KOPT-K1 (cell line): ENCODE measurements around the gene GNG7.
"Not testable (repeated sequence)": the region's sequence is repeated elsewhere in the genome, so short reads cannot be mapped to it uniquely, and the experiment has no call there.

Experiments used
- H3K27ac ChIP-seq: fragments of 200-600 bp; sonication (generic); 2 replicates; pipeline ENCODE4 v1.5.1; 2016; ENCODE audit warnings: antibody characterized with exemption, mild to moderate bottlenecking, low read depth, low read length; ENCODE audit not compliant: poor library complexity, severe bottlenecking
- H3K36me3 ChIP-seq: fragments of 200-600 bp; sonication (generic); 2 replicates; pipeline ENCODE4 v1.5.1; 2017; ENCODE audit warnings: antibody characterized with exemption, mild to moderate bottlenecking, low read length, moderate library complexity; ENCODE audit not compliant: insufficient read depth
- H3K9me3 ChIP-seq: fragments of 200-600 bp; sonication (generic); 2 replicates; pipeline ENCODE4 v1.5.1; 2017; ENCODE audit warnings: antibody characterized with exemption, low read length, mild to moderate bottlenecking; ENCODE audit not compliant: insufficient read depth, poor library complexity, severe bottlenecking

GNG7 gene

GRCh38 chr19:2587001-2587719 lies 115.3 kb downstream of the GNG7 start:
- H3K9me3 ChIP-seq: peaks cover 15% of the 10 kb centered on the region
- no peak overlapping the region for H3K27ac ChIP-seq
- H3K36me3 ChIP-seq: no peaks in the 10 kb centered on the region

DNA sequence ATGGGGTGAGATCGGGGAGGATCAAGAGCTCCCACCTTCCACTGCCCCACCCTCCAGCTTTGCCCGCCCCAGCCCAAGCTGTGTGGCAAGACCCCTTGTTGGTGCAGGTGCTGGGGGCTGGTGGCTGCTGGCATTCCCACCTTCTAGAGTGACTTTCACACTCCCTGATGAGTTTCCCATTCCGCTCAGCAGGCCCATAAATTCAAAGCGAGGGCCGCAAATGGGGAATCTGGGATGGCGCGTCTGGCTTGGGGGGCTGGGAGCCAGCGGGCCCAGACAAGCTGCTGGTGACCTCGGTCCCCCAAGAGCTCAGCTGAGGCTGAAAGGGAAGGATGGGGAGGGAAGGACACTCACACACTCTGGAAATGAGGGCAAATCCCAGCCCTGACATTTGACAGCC lies 116.3 kb downstream of the GNG7 start:
- Histone ChIP-seq H3K36me3 (no peaks in the 10 kb centered on the region), H3K27ac (no peak overlapping the region), H3K9me3 (peaks cover 15% of the 10 kb centered on the region)

DNA sequence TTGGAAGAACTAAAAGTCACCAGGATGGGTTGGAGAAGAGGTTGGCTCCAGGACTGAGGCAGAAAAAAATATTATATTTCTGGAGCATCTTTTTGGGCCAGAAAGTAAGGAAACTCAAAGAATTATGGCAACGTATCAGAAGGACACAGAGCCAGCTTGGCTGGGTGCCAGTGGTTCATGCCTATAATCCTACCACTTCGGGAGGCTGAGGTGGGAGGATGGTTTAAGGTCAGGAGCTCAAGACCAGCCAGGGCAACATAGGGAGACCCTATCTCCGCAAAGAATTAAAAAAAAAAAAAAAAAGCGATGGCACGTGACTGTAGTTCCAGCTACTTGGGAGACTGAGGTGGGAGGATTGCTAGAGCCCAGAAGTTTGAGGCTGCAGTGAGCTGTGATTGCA lies 118.5 kb downstream of the GNG7 start:
- Histone ChIP-seq H3K27ac (no peak overlapping the region), H3K36me3 (no peaks in the 10 kb centered on the region), H3K9me3 (peaks cover 15% of the 10 kb centered on the region)

DNA sequence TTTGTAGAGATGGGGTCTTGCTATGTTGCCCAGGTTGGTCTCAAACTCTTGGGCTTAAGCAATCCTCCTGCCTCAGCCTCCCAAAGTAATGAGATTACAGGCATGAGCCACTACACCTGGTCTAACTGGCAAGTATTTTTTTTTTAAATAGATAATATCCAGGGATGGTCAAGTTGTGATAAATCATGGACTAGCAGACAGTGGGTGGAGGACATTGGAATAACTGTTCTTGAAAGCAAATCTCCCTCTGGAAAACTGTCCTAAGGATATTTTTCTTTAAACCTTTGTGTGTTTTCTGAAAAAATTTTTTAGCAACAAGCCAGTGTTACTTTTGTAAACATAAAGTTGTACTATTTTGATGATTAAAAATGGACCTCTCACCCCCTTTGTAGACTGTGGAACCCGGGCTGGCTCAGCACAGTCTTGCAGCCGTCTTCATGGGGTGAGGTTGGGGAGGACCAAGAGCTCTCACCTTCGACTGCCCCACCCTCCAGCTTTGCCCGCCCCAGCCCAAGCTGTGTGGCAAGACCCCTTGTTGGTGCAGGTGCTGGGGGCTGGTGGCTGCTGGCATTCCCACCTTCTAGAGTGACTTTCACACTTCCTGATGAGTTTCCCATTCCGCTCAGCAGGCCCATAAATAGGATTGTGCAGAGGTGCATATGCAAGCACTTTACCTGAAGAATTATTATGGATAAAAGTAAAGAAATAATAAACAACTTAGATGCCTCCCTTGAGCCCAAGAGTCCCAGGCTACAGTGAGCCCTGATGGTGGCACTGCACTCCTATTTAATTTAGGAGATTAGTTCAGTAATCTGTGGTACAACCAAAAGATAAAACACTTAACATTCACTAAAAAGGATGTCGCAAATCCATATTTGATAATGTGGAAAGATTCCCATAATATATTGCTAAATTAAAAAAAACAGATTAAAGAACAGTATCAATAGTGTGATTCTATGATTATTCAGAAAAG lies 119.2 kb downstream of the GNG7 start:
- peaks cover 15% of the 10 kb centered on the region for H3K9me3 ChIP-seq
- no peaks in the 10 kb centered on the region for H3K36me3 ChIP-seq
- H3K27ac ChIP-seq: no peak overlapping the region

DNA sequence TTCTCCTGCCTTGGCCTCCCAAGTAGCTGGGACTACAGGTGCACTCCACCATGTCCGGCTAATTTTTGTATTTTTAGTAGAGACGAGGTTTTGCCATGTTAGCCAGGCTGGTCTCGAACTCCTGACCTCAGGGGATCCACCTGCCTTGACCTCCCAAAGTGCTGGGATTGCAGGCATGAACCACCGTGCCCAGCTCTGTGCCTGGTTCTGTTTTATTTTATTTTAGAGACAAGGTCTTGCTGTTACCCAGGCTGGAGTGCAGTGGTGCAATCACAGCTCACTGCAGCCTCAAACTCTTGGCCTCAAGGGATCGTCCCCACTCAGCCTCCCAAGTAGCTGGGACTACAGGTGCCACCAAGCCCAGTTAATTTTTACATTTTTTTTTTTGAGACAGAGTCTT lies 122.1 kb downstream of the GNG7 start:
- peaks cover 15% of the 10 kb centered on the region for H3K9me3 ChIP-seq
- H3K36me3 ChIP-seq, H3K27ac ChIP-seq: not testable (repeated sequence)

GRCh38 chr19:2579678-2580280 lies 122.7 kb downstream of the GNG7 start:
- Histone ChIP-seq H3K36me3 (no peaks in the 10 kb centered on the region), H3K9me3 (peaks cover 15% of the 10 kb centered on the region), H3K27ac (no peak overlapping the region)

DNA sequence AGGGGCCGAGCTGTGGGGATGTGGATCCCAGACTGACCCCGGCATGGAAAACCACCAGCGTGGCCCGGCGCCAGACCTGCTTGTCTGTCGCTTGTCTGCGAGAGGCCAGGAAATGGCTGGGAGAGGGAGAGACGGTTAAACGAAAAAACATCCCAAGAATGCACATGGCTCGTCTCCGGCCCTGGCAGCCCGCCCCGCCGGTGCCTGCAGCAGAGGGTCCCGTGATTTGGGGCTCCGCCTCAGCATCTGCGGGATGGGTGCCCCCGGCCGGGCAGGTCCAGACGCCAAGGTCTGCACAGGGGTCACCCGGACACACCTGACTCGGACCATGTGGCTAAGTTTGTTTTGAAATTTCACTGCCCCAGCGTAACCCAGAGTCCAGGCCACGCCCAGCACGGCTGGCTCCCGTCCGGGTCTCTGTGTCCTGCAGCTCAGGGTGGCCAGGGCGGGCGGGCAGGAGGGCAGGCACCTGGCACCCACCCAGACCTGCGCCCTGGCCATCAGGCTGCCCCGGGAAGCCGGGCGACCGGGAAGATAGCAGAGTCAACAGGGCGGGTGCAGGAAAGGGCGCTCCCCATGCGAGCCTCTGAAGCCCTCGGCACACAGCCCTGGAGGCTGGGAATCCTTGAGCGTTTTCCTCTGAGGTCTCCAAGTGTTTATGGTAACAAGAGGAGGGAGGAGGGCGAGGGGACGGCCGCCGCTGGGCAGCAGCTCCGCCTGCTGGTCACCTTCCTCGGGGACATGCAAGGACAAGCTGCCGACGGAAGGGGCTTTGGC lies 123.4 kb downstream of the GNG7 start:
- H3K36me3 ChIP-seq: no peaks in the 10 kb centered on the region
- peaks cover 14% of the 10 kb centered on the region for H3K9me3 ChIP-seq
- H3K27ac ChIP-seq: no peak overlapping the region

- H3K9me3 ChIP-seq: peaks cover 8% of the 10 kb centered on the region
- H3K36me3 ChIP-seq: no peaks in the 10 kb centered on the region
- no peak overlapping the region for H3K27ac ChIP-seq
These were observed 124.1 kb downstream of the GNG7 start for GRCh38 chr19:2578391-2578890.

DNA sequence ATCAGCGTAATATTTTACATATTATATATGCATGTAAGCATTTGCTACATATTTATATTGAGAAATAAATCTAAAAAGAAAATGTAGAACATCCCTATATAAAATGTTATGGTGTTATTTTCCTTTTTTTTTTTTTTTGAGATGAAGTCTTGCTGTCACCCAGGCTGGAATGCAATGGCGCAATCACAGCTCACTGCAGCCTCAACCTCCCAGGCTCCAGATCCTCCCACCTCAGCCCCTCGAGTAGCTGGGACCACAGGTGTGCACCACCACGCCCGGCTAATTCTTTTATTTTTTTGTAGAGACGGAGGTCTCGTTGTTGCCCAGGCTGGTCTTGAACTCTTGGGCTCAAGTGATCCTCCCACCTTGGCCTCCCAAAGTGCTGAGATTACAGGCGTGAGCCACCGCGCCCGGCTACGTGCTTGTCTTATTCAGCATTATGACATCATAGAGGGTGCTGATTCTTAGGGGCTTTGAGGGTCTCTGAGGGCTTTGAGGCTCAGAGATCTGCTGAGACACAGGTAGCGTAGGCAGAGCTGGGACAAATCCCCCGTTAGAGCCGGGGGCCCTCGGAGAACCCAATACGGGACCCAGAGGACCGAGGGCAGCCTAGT lies 124.7 kb downstream of the GNG7 start:
- H3K36me3 ChIP-seq: no peaks in the 10 kb centered on the region
- no peak overlapping the region for H3K27ac ChIP-seq
- peaks cover 1% of the 10 kb centered on the region for H3K9me3 ChIP-seq

GRCh38 chr19:2575734-2576481 lies 126.6 kb downstream of the GNG7 start:
- Histone ChIP-seq H3K9me3 (no peaks in the 10 kb centered on the region), H3K36me3 (no peaks in the 10 kb centered on the region), H3K27ac (no peak overlapping the region)

DNA sequence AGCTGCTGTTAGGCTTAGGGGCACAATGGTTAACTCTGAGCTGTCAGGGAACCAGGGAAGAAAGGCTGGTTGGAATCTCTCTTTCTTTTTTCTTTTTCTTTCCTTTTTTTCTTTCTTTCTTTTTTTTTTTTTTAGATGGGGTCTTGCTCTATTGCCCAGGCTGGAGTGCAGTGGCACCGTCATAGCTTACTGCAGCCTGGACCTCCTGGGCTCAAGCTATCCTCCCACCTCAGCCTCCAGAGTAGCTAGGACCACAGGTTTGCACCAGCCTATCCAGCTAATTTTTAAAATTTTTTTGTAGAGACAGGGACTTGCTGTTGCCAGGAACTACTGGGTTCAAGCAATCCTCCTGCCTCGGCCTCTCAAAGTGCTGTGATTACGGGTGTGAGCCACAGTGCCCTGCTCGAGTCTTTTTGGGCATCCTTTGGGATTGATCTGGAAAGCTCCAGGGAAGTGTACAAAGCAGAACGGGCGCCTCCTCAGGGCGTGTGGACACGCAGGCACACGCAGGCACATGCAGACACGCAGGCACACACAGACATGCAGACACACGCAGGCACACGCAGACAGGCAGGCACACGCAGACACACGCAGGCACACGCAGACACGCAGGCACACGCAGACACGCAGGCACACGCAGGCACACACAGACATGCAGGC lies 127.4 kb downstream of the GNG7 start:
- no peak overlapping the region for H3K27ac ChIP-seq

GRCh38 chr19:2574478-2574931 lies 128.0 kb downstream of the GNG7 start:
- no peak overlapping the region for H3K27ac ChIP-seq
- no peaks in the 10 kb centered on the region for H3K9me3 ChIP-seq
- H3K36me3 ChIP-seq: no peaks in the 10 kb centered on the region

More for the DNA sequence above, 127.4 kb downstream of the GNG7 start:
- H3K9me3 ChIP-seq: no peaks in the 10 kb centered on the region
- no peaks in the 10 kb centered on the region for H3K36me3 ChIP-seq

DNA sequence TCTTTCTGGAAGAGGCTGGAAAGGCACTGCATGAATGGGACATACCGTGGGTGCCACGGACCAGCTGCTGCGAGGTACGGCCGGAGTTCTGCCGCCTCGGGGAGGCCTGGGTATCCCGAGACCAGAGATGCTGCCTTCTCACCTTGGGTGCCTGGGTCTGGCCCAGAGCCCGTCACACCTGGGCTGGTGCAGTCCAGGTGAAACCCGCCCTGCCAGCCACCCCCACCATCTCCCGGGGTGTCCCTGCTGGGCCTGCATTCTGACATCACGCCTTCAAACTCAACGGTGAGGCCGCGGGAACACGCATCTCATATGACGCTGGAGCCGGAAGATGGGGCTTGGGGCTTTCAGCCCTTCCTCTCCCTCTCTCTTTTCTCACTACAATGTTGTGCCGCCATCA lies 128.6 kb downstream of the GNG7 start:
- Histone ChIP-seq H3K9me3 (no peaks in the 10 kb centered on the region), H3K27ac (no peak overlapping the region), H3K36me3 (no peaks in the 10 kb centered on the region)
